ENCODE results near the gene SLC25A3.
"Not testable (repeated sequence)": the region's sequence is repeated elsewhere in the genome, so short reads cannot be mapped to it uniquely, and the experiment has no call there.

Gene SLC25A3

DNA sequence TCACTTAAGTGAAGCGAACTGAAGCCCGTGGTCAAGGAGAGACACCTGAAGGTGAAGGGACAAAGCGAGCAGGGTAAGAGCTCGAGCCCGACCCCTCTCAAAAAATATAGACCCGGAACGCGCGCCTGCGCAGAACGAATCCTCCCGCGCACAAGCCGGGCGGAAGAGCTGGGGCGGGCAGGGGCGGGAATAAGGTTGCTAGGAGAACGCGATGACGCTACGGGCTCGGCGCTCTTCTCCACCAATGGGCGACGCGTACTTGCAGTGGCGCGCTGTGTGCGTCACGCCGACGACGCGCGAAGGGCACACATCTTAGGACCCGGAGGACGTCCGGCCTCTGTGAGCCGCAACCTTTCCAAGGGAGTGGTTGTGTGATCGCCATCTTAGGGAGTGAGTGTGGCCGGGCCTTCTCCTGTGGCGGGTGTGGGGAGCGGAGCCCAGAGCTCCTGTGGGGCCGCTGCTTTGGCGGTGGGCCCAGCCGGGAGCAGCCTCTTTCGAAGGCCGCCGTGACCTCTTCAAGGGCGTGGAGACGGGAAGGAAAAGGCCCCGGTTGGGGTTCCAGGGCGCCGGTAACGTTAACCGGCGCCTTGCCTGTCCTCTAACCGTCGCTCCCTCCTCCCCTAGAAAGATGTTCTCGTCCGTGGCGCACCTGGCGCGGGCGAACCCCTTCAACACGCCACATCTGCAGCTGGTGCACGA is at the start of gene SLC25A3:
TSS of gene SLC25A3 (plus strand) at position 336 of the 699 bp plus-strand sequence. CDS start at position 629, 293 bp downstream.
- Histone ChIP-seq H3K9me3 (ENCODE audit: insufficient read depth, low read length) (no peaks in the 10 kb centered on the region), H3K9ac (ENCODE audit: insufficient read length, low read depth) (peak within 1 kb of the TSS; percentile 100), H3K27me3 (ENCODE audit: insufficient read depth, insufficient read length) (no peaks in the 10 kb centered on the region), H3K36me3 (ENCODE audit: insufficient read depth, insufficient read length, low read length) (peaks cover 47% of the 10 kb centered on the region), H3K4me1 (ENCODE audit: insufficient read depth, insufficient read length) (no peaks in the 10 kb centered on the region), H3K4me3 (ENCODE audit: insufficient read length, low read depth) (peak within 1 kb of the TSS; percentile 100)
- TF ChIP-seq YY1 (IDR thresholded peaks at IDR 0.05; ENCODE audit: insufficient read depth, insufficient read length) (peak; percentile 61), ZNF274 (IDR thresholded peaks at IDR 0.05; ENCODE audit: low read depth, low read length) (no peak)
- peak; percentile 97 for DNase-seq (ENCODE audit: low read depth, low spot score)

DNA sequence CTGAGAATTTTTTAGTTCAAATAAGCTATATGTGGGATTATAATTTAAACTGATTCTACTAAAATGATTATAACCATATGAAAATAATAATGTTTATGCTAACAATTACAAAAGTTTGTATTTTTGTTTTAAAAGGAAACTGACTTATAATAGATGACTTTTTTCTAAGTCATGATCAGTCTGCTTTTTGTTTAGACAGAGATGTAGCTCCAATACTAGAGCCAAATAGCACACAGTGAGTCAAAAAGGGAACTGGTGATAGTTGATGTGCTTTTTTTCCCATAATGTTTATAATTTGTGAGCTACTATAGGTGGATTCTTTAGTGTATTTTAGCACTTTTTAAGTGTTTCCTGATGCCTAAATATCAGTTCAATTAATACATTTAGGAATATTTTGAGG is 49.8 kb upstream of the SLC25A3 start:
- H3K27me3 ChIP-seq (ENCODE audit: insufficient read depth, insufficient read length): no peaks in the 10 kb centered on the region
- no peaks in the 10 kb centered on the region for H3K4me1 ChIP-seq (ENCODE audit: insufficient read depth, insufficient read length)
- H3K4me3 ChIP-seq (ENCODE audit: insufficient read length, low read depth): no peak overlapping the region
- no peak for DNase-seq (ENCODE audit: low read depth, low spot score)
- TF ChIP-seq SUZ12 (IDR thresholded peaks at IDR 0.05; ENCODE audit: extremely low read depth, insufficient read depth, insufficient read length): no peak
- no peak for TF ChIP-seq ZNF274 (IDR thresholded peaks at IDR 0.05; ENCODE audit: low read depth, low read length)
- TF ChIP-seq YY1 (IDR thresholded peaks at IDR 0.05; ENCODE audit: insufficient read depth, insufficient read length): no peak
- H3K9ac ChIP-seq (ENCODE audit: insufficient read length, low read depth): no peak overlapping the region
- H3K36me3 ChIP-seq (ENCODE audit: insufficient read depth, insufficient read length, low read length): peaks cover 77% of the 10 kb centered on the region
- no peaks in the 10 kb centered on the region for H3K9me3 ChIP-seq (ENCODE audit: insufficient read depth, low read length)

DNA sequence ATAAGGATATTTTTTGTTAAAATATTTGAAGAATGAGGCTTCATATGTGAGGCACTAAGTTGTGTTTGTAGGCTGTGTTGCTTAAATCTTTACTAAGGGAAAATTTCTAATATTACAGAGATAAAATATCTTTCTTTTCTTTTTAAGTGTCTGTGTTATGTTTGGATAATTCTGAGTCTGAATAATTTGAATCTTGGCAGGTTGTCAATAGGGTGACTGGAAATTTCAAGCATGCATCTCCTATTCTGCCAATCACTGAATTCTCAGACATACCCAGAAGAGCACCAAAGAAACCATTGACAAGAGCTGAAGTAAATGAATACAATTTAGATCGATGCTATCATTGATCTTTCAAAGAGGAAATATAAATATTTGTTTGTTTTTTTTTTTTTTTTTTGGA is 48.7 kb upstream of the SLC25A3 start:
- no peak for TF ChIP-seq SUZ12 (IDR thresholded peaks at IDR 0.05; ENCODE audit: extremely low read depth, insufficient read depth, insufficient read length)
- TF ChIP-seq YY1 (IDR thresholded peaks at IDR 0.05; ENCODE audit: insufficient read depth, insufficient read length): no peak
- no peak for TF ChIP-seq ZNF274 (IDR thresholded peaks at IDR 0.05; ENCODE audit: low read depth, low read length)
- no peak overlapping the region for H3K4me3 ChIP-seq (ENCODE audit: insufficient read length, low read depth)
- H3K27me3 ChIP-seq (ENCODE audit: insufficient read depth, insufficient read length): no peaks in the 10 kb centered on the region
- H3K9me3 ChIP-seq (ENCODE audit: insufficient read depth, low read length): no peaks in the 10 kb centered on the region
- no peak for DNase-seq (ENCODE audit: low read depth, low spot score)
- no peak overlapping the region for H3K9ac ChIP-seq (ENCODE audit: insufficient read length, low read depth)
- H3K4me1 ChIP-seq (ENCODE audit: insufficient read depth, insufficient read length): no peaks in the 10 kb centered on the region
- peaks cover 83% of the 10 kb centered on the region for H3K36me3 ChIP-seq (ENCODE audit: insufficient read depth, insufficient read length, low read length)

DNA sequence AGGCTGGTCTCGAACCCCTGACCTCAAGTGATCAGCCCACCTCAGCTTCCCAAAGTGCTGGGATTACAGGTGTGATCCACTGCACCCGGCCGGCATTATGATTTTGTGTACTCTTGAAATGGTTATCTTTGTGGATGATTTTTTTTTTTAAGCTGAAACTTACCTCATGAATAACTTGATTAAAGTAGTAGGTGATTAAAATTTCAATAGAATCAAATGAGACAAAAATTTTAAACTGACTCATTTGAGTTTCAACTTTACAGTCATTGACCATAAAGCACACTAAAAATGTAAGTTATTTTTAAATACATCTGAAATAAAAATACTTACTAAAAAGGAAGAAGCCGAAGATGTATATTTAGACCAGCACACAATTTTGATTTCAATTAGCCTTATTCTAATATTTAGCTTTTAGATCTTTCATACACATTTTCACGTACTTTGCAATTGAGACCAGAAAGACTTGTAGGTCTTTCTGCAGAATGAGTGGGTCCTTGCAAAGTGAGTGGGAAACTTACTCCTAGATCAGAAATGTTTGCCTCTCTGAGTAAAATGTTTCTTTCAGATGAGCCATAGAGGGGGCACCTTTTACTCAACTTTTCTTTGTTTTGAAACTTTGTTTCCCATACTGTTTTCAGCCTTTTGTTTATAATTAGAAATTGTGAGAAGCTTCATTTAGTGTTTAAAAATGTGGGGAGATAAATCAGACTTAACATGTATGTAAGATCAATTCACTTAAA is 43.9 kb upstream of the SLC25A3 start:
- TF ChIP-seq ZNF274 (IDR thresholded peaks at IDR 0.05; ENCODE audit: low read depth, low read length) (no peak), SUZ12 (IDR thresholded peaks at IDR 0.05; ENCODE audit: extremely low read depth, insufficient read depth, insufficient read length) (no peak), YY1 (IDR thresholded peaks at IDR 0.05; ENCODE audit: insufficient read depth, insufficient read length) (no peak)
- Histone ChIP-seq H3K4me1 (ENCODE audit: insufficient read depth, insufficient read length) (no peaks in the 10 kb centered on the region), H3K9me3 (ENCODE audit: insufficient read depth, low read length) (no peaks in the 10 kb centered on the region), H3K9ac (ENCODE audit: insufficient read length, low read depth) (no peak overlapping the region), H3K36me3 (ENCODE audit: insufficient read depth, insufficient read length, low read length) (peaks cover 57% of the 10 kb centered on the region), H3K27me3 (ENCODE audit: insufficient read depth, insufficient read length) (no peaks in the 10 kb centered on the region), H3K4me3 (ENCODE audit: insufficient read length, low read depth) (no peak overlapping the region)
- DNase-seq (ENCODE audit: low read depth, low spot score): no peak

DNA sequence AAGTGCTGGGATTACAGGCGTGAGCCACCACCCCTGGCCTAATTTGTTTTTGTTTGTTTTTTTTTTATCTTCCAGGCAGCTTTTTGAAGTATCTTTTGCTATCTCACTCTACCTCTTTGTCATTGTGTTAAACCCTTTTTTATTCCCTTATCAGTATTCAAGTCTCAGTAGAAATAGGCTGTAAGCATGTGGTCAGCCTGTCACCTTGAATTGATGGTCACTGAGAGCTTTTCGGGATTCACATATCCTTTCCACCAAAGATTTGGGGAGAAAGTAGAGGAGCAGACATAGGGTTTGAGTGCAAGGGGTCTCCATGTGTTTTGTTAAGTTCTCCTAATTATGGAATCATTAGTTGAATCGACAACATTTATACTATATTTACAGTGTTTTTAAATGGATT is 41.7 kb upstream of the SLC25A3 start:
- TF ChIP-seq YY1 (IDR thresholded peaks at IDR 0.05; ENCODE audit: insufficient read depth, insufficient read length) (no peak), SUZ12 (IDR thresholded peaks at IDR 0.05; ENCODE audit: extremely low read depth, insufficient read depth, insufficient read length) (no peak)
- Histone ChIP-seq H3K27me3 (ENCODE audit: insufficient read depth, insufficient read length) (no peaks in the 10 kb centered on the region), H3K4me3 (ENCODE audit: insufficient read length, low read depth) (no peak overlapping the region), H3K4me1 (ENCODE audit: insufficient read depth, insufficient read length) (no peaks in the 10 kb centered on the region), H3K9me3 (ENCODE audit: insufficient read depth, low read length) (no peaks in the 10 kb centered on the region), H3K36me3 (ENCODE audit: insufficient read depth, insufficient read length, low read length) (peaks cover 39% of the 10 kb centered on the region), H3K9ac (ENCODE audit: insufficient read length, low read depth) (no peak overlapping the region)
- no peak for DNase-seq (ENCODE audit: low read depth, low spot score)

DNA sequence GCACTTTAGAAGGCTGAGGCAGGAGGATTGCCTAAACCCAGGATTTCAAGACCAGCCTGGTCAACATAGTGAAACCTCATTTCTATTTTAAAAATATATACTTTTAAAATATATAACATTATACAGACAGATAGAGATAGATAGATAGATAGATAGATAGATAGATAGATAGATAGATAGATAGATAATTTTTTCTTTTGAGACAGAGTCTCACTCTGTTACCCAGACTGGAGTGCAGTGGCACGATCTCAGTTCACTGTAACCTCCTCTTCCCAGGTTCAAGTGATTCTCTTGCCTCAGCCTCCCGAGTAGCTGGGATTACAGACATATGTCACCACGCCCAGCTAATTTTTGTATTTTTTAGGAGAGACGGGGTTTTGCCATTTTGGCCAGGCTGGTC is 35.4 kb upstream of the SLC25A3 start:
- not testable (repeated sequence) for H3K9me3 ChIP-seq (ENCODE audit: insufficient read depth, low read length); H3K4me1 ChIP-seq (ENCODE audit: insufficient read depth, insufficient read length); H3K36me3 ChIP-seq (ENCODE audit: insufficient read depth, insufficient read length, low read length); H3K4me3 ChIP-seq (ENCODE audit: insufficient read length, low read depth); H3K9ac ChIP-seq (ENCODE audit: insufficient read length, low read depth); DNase-seq (ENCODE audit: low read depth, low spot score); H3K27me3 ChIP-seq (ENCODE audit: insufficient read depth, insufficient read length)

- Histone ChIP-seq H3K9me3 (ENCODE audit: insufficient read depth, low read length) (no peaks in the 10 kb centered on the region), H3K27me3 (ENCODE audit: insufficient read depth, insufficient read length) (no peaks in the 10 kb centered on the region), H3K9ac (ENCODE audit: insufficient read length, low read depth) (no peak overlapping the region), H3K4me3 (ENCODE audit: insufficient read length, low read depth) (no peak overlapping the region), H3K36me3 (ENCODE audit: insufficient read depth, insufficient read length, low read length) (no peaks in the 10 kb centered on the region), H3K4me1 (ENCODE audit: insufficient read depth, insufficient read length) (no peaks in the 10 kb centered on the region)
- DNase-seq (ENCODE audit: low read depth, low spot score): no peak
- no peak for TF ChIP-seq ZNF274 (IDR thresholded peaks at IDR 0.05; ENCODE audit: low read depth, low read length)
- TF ChIP-seq YY1 (IDR thresholded peaks at IDR 0.05; ENCODE audit: insufficient read depth, insufficient read length): no peak
- TF ChIP-seq SUZ12 (IDR thresholded peaks at IDR 0.05; ENCODE audit: extremely low read depth, insufficient read depth, insufficient read length): no peak
These were observed 33.8 kb upstream of the SLC25A3 start for GRCh38 chr12:98559666-98560065.

Measured in NT2/D1 (cell line).